K562 (cell line): ENCODE measurements around the gene ALG14. TPM values are rescaled to one million over a fixed set of nuclear protein-coding genes. Genes with fewer than 3 reads are reported as not detected.

Experiments
- E2F3 ChIP-seq: fragments of 250-450 bp; sonication (Bioruptor Pico); IDR thresholded peaks from 2 replicates; pipeline ENCODE4 v1.4.0; 2020; ENCODE audit warnings: mild to moderate bottlenecking
- ELF2 ChIP-seq: fragments of 250-450 bp; sonication (Bioruptor Pico); IDR thresholded peaks from 2 replicates; pipeline ENCODE4 v1.5.0; 2021; ENCODE audit warnings: mild to moderate bottlenecking
- KAT2B ChIP-seq: IDR thresholded peaks from one replicate; pipeline ENCODE4 v1.6.1; 2012; ENCODE audit warnings: low read depth, mild to moderate bottlenecking, control low read depth, inconsistent platforms, low read length, moderate library complexity
- LEF1 ChIP-seq: fragments of 450-650 bp; IDR thresholded peaks from 2 replicates; pipeline ENCODE4 v1.6.1; 2016; ENCODE audit warnings: mild to moderate bottlenecking
- NR2C1 ChIP-seq, 2 experiments: fragments of 450-650 bp; IDR thresholded peaks; 2 replicates each; pipeline ENCODE4 v1.6.1; 2017; ENCODE audit warnings: mild to moderate bottlenecking in 2 of 2, antibody characterized with exemption in 1 of 2, inconsistent platforms in 1 of 2, missing compliant biosample characterization in 1 of 2, missing genetic modification characterization in 1 of 2
- NR3C1 ChIP-seq: sonication (generic); formaldehyde crosslinking; IDR thresholded peaks from 2 replicates; pipeline ENCODE4 v1.8.1; 2022; ENCODE audit warnings: missing genetic modification reagents
- PHTF2 ChIP-seq: fragments of 250-450 bp; sonication (Bioruptor Pico); IDR thresholded peaks from 2 replicates; pipeline ENCODE4 v1.5.0; 2021; ENCODE audit warnings: mild to moderate bottlenecking
- SIRT6 ChIP-seq: IDR thresholded peaks from one replicate; pipeline ENCODE4 v1.6.1; 2012; ENCODE audit warnings: low read depth, mild to moderate bottlenecking, control low read depth, inconsistent platforms, low read length, moderate library complexity
- SREBF1 ChIP-seq: fragments of 150-350 bp; IDR thresholded peaks from 2 replicates; pipeline ENCODE4 v1.6.1; 2014; ENCODE audit warnings: antibody characterized with exemption, low read depth, low read length, borderline replicate concordance
- SUPT5H ChIP-seq: fragments of 450-650 bp; IDR thresholded peaks from 2 replicates; pipeline ENCODE4 v1.6.1; 2016
- TBL1XR1 ChIP-seq, 2 experiments: IDR thresholded peaks; 2 replicates each; pipeline ENCODE4 v1.6.1; 2012; ENCODE audit warnings: improper control_type of control experiment in 2 of 2, low read length in 2 of 2, mild to moderate bottlenecking in 1 of 2
- ZNF696 ChIP-seq: fragments of 250-450 bp; sonication (Bioruptor Pico); conservative IDR thresholded peaks from 2 replicates; pipeline ENCODE4 v1.4.0; 2020; ENCODE audit warnings: mild to moderate bottlenecking, moderate library complexity
- polyA plus RNA-seq, 8 experiments: library from polyadenylated mRNA; depleted of rRNA in 4 of 8; stranded (reverse) in 5 of 8; unstranded in 3 of 8; fragments of >200 nt; fragmentation: Nextera tagmentation in 2 of 8; fragmentation: Illumina TruSeq in 1 of 8; extraction: Ambion mirVana in 2 of 8; extraction: Trizol in 1 of 8; gene quantifications; 2 replicates each; pipeline versions ENCODE4 v1.2.1 to v1.2.3, GENCODE V29; 2011 to 2014; ENCODE audit warnings: inconsistent platforms in 1 of 8, missing spikeins in 1 of 8
- total RNA-seq, 7 experiments: library from RNA; depleted of rRNA in 6 of 7; stranded (reverse); fragments of >200 nt in 6 of 7; fragmentation: Illumina TruSeq in 2 of 7; extraction: Trizol in 2 of 7; gene quantifications; 2 replicates each; pipeline versions ENCODE4 v1.2.1 to v1.2.3, GENCODE V29; 2011 to 2021; ENCODE audit warnings: low replicate concordance in 1 of 7
- TF ChIP-seq, protein P1 (sequence below), 2 experiments: fragments of 450-650 bp; formaldehyde crosslinking in 1 of 2; IDR thresholded peaks; 2 replicates each; pipeline versions ENCODE4 v1.4.0 to v1.6.1; 2014 to 2020; ENCODE audit warnings: mild to moderate bottlenecking in 2 of 2, borderline replicate concordance in 1 of 2, low read depth in 1 of 2
- TF ChIP-seq, protein P2 (sequence below), 2 experiments: fragments of 450-650 bp; conservative IDR thresholded peaks; 2 replicates each; pipeline ENCODE4 v1.6.1; 2017; ENCODE audit warnings: mild to moderate bottlenecking in 2 of 2, moderate library complexity in 2 of 2
- TF ChIP-seq, protein P3 (sequence below): fragments of 450-650 bp; formaldehyde crosslinking; IDR thresholded peaks from 2 replicates; pipeline ENCODE4 v1.4.0; 2020; ENCODE audit warnings: mild to moderate bottlenecking
- TF ChIP-seq, protein P4 (sequence below): sonication (generic); formaldehyde crosslinking; IDR thresholded peaks from 2 replicates; pipeline ENCODE4 v1.8.0; 2022; ENCODE audit warnings: mild to moderate bottlenecking, missing genetic modification reagents

ALG14 gene
- total and polyA plus RNA-seq, 9 of the 15 experiments (the other 6 are each of a cell fraction or from before 2014, with no cell fraction given): 2.8 to 16.2 (median 4.9) TPM

DNA sequence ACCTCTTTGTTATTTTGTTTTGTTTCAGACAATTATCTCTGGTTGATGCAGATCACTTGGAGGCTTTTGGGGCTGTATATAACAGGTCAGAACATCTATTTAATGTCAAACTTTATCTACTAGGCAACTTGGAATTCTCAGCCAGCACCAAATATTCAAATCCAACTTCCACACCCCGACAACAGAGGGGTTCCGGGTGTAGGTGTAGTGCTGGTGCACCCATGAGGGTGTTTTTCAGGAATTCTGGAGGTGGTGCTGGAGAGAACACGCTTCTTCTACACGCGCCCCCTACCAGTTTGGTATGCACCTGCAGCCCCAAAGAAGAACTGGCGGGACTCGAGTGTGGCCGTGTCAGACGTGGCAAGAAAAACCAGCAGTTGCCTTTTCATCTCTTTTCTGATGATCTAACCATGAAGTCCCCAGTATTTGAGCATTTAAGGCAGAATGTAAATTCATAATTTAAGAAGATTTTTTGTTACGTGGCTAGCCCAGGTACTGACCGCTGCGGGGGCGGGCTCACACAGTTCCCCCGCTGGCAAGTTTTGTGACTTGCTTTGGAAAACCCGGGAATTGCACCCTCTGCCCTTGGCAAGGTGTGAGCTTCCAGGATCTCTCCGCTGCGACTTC is 43.9 kb upstream of the ALG14 start (continued):
- TF ChIP-seq, protein P1, sequence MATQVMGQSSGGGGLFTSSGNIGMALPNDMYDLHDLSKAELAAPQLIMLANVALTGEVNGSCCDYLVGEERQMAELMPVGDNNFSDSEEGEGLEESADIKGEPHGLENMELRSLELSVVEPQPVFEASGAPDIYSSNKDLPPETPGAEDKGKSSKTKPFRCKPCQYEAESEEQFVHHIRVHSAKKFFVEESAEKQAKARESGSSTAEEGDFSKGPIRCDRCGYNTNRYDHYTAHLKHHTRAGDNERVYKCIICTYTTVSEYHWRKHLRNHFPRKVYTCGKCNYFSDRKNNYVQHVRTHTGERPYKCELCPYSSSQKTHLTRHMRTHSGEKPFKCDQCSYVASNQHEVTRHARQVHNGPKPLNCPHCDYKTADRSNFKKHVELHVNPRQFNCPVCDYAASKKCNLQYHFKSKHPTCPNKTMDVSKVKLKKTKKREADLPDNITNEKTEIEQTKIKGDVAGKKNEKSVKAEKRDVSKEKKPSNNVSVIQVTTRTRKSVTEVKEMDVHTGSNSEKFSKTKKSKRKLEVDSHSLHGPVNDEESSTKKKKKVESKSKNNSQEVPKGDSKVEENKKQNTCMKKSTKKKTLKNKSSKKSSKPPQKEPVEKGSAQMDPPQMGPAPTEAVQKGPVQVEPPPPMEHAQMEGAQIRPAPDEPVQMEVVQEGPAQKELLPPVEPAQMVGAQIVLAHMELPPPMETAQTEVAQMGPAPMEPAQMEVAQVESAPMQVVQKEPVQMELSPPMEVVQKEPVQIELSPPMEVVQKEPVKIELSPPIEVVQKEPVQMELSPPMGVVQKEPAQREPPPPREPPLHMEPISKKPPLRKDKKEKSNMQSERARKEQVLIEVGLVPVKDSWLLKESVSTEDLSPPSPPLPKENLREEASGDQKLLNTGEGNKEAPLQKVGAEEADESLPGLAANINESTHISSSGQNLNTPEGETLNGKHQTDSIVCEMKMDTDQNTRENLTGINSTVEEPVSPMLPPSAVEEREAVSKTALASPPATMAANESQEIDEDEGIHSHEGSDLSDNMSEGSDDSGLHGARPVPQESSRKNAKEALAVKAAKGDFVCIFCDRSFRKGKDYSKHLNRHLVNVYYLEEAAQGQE (IDR thresholded peaks at IDR 0.05; ENCODE audit: borderline replicate concordance): peak; percentile 42; the same call in 1 of the 2 replicates
- TF ChIP-seq, protein P1 (CRISPR knock-in tag; IDR thresholded peaks at IDR 0.05; ENCODE audit: low read depth): no peak
- TF ChIP-seq, protein P2, sequence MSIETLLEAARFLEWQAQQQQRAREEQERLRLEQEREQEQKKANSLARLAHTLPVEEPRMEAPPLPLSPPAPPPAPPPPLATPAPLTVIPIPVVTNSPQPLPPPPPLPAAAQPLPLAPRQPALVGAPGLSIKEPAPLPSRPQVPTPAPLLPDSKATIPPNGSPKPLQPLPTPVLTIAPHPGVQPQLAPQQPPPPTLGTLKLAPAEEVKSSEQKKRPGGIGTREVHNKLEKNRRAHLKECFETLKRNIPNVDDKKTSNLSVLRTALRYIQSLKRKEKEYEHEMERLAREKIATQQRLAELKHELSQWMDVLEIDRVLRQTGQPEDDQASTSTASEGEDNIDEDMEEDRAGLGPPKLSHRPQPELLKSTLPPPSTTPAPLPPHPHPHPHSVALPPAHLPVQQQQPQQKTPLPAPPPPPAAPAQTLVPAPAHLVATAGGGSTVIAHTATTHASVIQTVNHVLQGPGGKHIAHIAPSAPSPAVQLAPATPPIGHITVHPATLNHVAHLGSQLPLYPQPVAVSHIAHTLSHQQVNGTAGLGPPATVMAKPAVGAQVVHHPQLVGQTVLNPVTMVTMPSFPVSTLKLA (conservative IDR thresholded peaks at IDR 0.05): peak; percentile 61 to 63
- TF ChIP-seq, protein P3, sequence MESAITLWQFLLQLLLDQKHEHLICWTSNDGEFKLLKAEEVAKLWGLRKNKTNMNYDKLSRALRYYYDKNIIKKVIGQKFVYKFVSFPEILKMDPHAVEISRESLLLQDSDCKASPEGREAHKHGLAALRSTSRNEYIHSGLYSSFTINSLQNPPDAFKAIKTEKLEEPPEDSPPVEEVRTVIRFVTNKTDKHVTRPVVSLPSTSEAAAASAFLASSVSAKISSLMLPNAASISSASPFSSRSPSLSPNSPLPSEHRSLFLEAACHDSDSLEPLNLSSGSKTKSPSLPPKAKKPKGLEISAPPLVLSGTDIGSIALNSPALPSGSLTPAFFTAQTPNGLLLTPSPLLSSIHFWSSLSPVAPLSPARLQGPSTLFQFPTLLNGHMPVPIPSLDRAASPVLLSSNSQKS: no peak
- TF ChIP-seq, protein P4, sequence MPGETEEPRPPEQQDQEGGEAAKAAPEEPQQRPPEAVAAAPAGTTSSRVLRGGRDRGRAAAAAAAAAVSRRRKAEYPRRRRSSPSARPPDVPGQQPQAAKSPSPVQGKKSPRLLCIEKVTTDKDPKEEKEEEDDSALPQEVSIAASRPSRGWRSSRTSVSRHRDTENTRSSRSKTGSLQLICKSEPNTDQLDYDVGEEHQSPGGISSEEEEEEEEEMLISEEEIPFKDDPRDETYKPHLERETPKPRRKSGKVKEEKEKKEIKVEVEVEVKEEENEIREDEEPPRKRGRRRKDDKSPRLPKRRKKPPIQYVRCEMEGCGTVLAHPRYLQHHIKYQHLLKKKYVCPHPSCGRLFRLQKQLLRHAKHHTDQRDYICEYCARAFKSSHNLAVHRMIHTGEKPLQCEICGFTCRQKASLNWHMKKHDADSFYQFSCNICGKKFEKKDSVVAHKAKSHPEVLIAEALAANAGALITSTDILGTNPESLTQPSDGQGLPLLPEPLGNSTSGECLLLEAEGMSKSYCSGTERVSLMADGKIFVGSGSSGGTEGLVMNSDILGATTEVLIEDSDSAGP (CRISPR knock-in tag): no peak
- TF ChIP-seq KAT2B: no peak
- peak in 1 of 2 experiments; percentile 40; a peak in 1 of 4 replicates for TF ChIP-seq TBL1XR1 (IDR thresholded peaks at IDR 0.05; ENCODE audit: low read length in 2 of 2)
- TF ChIP-seq SREBF1: no peak
- TF ChIP-seq NR2C1 (IDR thresholded peaks at IDR 0.05): no peak
- no peak for TF ChIP-seq NR2C1 (tag; IDR thresholded peaks at IDR 0.05)
- no peak for TF ChIP-seq LEF1
- TF ChIP-seq E2F3 (CRISPR knock-in tag): no peak
- no peak for TF ChIP-seq SIRT6
- TF ChIP-seq ZNF696 (CRISPR knock-in tag): no peak
- no peak for TF ChIP-seq SUPT5H
- no peak for TF ChIP-seq NR3C1
- no peak for TF ChIP-seq ELF2 (CRISPR knock-in tag)
- TF ChIP-seq PHTF2 (CRISPR knock-in tag): no peak
